CD4-positive, alpha-beta T cell treated with Interleukin-15 for 1 hour (primary cell): ENCODE data around the gene LRP6.

Experiments
- DNase-seq: peaks from one replicate; pipeline ENCODE4 v3.0.0-alpha.2; 2020

LRP6 gene

GRCh38 chr12:12214201-12214600 lies 52.6 kb downstream of the LRP6 start:
- no peak for DNase-seq

DNA sequence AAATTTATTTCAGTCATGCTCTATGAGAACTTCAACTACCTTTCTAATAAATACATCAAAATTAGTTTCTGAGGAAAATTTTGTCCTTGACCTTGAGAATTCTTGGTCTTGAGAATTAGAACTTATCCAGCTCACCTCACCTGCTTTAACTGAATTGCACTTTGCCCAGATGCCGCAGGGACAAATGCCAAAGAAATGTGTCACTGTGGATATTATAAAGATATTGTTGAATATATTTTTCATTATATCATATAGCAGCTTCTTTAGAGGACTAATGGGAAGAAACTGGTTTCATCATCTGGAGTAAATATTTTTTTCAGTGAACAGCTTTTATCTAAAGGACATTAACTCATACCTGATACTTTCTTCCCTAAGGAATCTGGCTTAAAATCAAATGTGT lies 54.1 kb downstream of the LRP6 start:
- DNase-seq: no peak

DNA sequence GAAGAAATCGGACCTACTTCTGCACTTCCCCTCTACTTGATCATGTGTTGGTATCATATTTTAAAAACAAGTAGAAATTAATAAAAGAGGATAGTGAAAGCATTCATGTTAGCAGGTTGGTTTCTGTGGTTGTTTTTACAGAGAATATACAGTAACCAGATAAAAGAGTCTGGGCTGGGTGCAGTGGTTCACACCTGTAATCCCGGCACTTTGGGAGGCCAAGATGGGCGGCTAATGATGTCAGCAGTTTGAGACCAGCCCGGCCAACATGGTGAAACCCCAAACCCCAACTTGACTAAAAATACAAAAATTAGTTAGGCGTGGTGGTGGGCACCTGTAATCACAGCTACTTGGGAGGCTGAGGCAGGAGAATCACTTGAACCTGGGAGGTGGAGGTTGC lies 55.9 kb downstream of the LRP6 start:
- DNase-seq: no peak

GRCh38 chr12:12210416-12210815 lies 56.4 kb downstream of the LRP6 start:
- DNase-seq: no peak

- no peak for DNase-seq
These were observed 57.2 kb downstream of the LRP6 start for GRCh38 chr12:12209675-12210074.

GRCh38 chr12:12209043-12209442 lies 57.8 kb downstream of the LRP6 start:
- DNase-seq: no peak

DNA sequence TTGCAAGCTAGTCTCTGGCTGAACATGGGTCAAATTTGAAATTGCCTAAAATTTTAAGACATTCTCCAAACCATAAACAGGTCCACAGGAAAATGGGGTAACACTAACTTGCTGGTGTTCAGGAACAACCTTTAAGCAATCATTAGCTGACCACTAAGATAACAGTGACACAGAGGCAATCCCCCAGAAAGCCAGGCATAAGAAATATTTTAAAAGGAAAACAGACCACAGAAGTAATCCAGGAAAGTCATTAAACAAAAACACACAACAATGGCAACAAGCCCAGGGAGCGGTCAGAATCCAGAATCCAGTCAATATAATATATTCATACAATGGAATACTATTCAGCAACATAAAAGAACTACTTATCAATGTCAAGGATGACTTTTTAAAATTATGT lies 59.1 kb downstream of the LRP6 start:
- DNase-seq: no peak

- no peak for DNase-seq
These were observed 60.0 kb downstream of the LRP6 start for GRCh38 chr12:12206776-12207388.

DNA sequence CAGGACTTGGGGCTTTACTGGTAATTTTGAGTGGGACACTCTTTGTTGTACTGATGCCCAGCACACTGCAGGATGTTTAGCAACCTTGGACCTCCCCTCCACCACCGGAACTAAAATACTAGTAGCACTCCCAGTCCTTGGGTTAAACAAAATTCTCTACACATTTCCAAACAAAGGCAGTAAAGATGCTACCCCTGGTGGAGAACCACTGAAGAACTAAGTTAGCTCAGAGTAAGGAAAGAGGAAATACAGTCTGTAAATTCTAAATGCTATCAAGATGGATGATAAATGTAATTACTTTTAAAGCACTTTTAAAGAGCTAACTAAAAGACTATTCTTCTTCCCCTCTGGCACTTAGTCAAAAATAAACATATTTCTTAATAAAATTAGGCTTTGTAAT lies 64.1 kb downstream of the LRP6 start:
- DNase-seq: no peak

DNA sequence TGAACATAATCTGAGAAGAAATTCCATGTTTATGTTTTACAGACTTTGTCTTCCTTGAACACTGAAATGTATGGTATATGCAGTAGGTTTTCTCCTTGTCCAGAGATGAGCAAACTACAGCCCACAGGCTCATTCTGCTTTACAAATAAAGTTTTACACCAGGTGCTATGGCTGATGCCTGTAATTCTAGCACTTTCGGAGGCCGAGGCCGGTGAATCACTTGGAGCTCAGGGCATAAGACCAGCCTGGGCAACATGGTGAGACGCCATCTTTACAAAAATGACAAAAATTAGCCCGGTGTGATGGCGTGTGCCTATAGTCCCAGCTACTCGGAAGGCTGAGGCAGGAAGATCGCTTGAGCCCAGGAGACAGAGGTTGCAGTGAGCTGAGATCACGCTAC lies 64.7 kb downstream of the LRP6 start:
- no peak for DNase-seq

DNA sequence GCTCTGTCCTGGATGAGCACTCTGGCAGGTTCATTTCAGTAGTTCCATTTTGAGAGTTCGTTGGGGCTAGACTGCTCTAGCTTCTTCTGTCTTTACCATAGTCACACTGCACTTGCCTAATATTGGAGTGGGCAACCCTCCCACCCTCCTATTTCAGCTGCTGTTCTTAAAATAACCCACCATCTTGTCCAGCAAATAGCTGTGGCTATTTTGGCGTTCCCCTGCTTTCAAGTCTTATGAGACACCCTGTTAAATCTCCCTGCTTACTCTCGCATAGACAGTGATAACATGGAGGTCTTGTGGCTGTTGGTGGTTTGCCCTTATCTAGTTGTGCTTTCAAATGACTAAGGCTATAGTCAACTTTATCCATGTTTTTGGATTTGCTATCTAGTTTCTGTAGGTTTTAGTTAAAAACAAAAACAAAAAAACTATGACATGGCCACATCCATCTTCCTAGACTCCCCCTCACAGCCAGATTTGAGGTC lies 65.5 kb downstream of the LRP6 start:
- DNase-seq: no peak

GRCh38 chr12:12200363-12200762 lies 66.5 kb downstream of the LRP6 start:
- no peak for DNase-seq

GRCh38 chr12:12198124-12198523 lies 68.7 kb downstream of the LRP6 start:
- no peak for DNase-seq

DNA sequence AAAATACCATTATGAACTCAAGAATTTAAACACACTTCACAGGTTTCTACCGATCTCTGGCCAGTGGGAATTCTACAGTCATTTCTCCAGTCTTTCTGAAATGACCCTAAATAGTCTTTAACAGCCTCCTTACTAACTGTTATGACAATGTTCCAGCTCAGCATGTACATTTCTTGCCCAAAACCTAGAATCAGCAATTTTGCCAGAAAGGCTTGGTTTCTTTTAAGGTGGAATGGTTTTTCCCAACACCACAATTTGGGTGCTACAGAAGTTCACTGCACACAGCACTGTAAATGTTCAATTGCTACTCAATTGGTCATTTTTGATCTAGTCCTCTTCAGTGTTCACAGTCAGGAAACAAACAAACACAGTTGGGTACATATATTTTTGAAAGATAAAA lies 69.7 kb downstream of the LRP6 start:
- DNase-seq: no peak

GRCh38 chr12:12195516-12195915 lies 71.3 kb downstream of the LRP6 start:
- no peak for DNase-seq

GRCh38 chr12:12195081-12195480 lies 71.8 kb downstream of the LRP6 start:
- DNase-seq: no peak

GRCh38 chr12:12194206-12194605 lies 72.6 kb downstream of the LRP6 start:
- DNase-seq: no peak

GRCh38 chr12:12191008-12191407 lies 75.8 kb downstream of the LRP6 start:
- no peak for DNase-seq

DNA sequence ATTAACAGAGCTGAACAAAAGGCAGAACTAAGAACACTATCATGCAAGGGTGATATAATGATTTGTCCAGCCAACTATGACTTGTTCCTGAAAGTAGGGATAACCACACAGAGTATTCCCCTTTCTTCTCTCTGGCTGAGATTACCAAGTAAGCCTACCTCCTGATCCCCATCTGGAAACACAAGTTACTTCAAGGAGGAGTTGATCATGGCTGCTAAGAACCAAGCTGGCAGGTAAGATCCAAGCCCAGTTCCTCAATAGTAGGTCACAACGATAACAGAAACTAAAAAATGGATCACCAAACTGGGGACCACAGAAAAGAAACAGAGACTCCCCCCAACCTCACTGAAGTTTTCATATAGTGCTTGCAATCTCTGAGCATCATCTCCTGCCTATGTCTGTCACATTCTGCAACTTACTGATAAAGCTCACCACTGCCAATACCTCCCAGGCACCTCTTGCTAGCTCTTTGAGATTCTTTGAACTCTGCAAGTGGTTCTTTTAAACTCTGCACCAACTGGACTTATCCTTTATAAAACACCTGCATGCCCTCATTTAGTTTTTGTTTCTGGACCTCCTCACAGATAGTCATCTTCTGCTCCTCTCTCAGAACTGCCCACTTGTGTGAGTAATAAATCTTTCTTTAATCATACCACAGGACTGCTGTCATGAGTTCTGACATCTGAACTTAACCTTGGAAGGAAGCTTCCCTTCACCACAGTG lies 76.6 kb downstream of the LRP6 start:
- DNase-seq: no peak

DNA sequence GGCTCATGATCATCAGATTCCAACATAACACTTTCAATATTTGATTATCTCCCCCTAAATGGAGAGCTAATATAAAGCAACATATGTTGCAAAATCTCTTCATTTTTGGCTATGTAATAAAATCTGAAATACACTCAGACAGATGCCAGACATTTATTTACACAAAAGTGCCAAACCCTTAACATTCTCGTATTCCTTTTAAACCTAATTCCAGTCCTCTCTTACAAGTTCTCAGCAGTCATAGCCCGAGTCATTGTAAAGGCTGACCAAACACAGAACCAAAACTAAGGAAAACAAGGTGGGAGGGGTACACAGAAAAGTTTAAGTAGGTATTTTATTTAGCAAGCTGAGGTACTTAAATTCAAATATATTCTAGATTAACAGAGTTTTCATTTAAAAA lies 81.4 kb downstream of the LRP6 start:
- no peak for DNase-seq

DNA sequence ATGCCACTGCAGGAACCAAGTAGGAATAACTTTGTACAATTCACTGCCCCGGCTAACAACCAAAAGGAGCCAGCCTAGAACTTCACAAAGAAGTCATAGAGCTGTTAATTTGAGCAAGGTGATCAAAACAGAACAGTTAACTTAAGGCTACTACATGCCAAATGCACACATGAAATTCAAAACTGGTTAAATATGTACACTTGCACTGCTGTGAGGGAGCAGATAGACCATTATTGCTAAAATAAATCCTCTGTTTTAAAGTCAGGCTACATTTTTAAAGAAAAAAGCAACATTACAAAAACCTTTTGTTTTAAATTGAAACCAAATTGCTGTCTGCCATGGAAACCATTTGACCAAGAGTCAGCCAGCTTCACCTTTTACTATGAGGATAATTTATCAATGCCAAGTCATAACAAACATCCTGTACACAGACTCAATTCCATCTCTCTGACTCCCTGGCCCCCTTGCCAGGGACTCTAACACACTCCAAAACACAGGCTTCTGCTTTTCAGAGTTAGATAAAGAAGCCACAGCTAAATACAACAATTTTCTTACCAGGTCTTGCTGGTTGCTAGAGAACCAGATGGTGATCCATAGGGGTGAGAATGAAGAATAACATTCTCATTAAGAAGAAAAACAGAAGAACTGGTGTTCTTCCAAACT lies 84.0 kb downstream of the LRP6 start:
- DNase-seq: no peak

DNA sequence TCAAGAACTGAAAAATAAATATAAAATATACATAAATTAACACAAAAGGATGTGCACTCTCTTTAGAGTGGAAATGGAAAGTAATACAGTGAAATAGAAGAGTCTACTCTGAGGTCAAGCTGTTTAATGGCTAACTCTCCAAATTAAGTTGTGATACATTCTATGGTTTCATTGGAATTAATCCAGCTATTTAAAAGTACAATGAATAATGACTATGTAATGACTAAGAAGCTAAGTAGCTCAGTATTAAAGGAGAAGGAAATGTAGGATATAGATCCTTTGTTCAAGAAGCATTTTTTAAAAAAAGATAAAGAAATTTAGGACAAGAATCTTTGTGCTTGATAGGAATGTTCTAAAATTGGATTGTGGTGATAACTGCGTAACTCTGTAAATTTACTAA lies 85.3 kb downstream of the LRP6 start:
- DNase-seq: no peak

- DNase-seq: no peak
These were observed 86.3 kb downstream of the LRP6 start for GRCh38 chr12:12180575-12180974.

- no peak for DNase-seq
These were observed 86.7 kb downstream of the LRP6 start for GRCh38 chr12:12180136-12180535.
